Loucy (cell line): ENCODE measurements around the gene DLG2.

Source experiments
- CTCF ChIP-seq: fragments of 200-600 bp; sonication (generic); conservative IDR thresholded peaks from 2 replicates; pipeline ENCODE4 v1.5.1; 2014; ENCODE audit warnings: mild to moderate bottlenecking, antibody characterized with exemption, low read length
- EZH2phosphoT487 ChIP-seq: fragments of 200-600 bp; IDR thresholded peaks from 2 replicates; pipeline ENCODE4 v1.6.1; 2018; ENCODE audit warnings: antibody characterized with exemption, mild to moderate bottlenecking, moderate library complexity, borderline replicate concordance

DNA sequence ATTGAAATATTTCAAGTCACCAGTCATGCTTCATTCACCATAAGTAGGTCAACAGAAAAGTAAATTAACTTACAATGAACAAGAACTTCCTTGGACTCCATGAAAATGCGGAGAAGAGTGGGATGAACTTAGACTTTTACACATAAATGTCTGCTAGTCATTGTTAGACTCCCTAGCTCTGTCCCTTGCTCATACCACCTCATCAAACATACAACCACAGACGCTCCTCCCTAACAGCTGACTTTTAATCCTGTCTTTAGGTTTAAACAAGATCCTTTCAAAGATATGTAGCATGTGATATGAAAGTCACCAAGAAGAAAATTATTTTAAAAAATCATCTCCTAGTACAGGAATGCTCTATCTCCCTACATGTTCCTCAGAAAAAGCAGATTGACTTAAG is 248.1 kb downstream of the DLG2 start:
- TF ChIP-seq EZH2phosphoT487 (no peak), CTCF (no peak)
